SK-N-MC (cell line): Measurements from ENCODE around the gene IFNA17.

Source experiments
- EZH2 ChIP-seq: fragments of 200-600 bp; sonication (generic); IDR thresholded peaks from one replicate; pipeline ENCODE4 v1.6.1; 2017; ENCODE audit warnings: antibody characterized with exemption
- FOXP2 ChIP-seq: optimal IDR thresholded peaks from 2 replicates; pipeline ENCODE3; 2011; ENCODE audit warnings: mild to moderate bottlenecking, moderate library complexity; ENCODE audit not compliant: insufficient read depth; ENCODE audit errors: extremely low read length, control extremely low read depth
- POLR2AphosphoS5 ChIP-seq: IDR thresholded peaks from 2 replicates; pipeline ENCODE4 v1.6.1; 2012; ENCODE audit warnings: mild to moderate bottlenecking, low read depth, low read length, borderline replicate concordance

GRCh38 chr9:21210311-21210710, 17.7 kb downstream of the IFNA17 start:
- TF ChIP-seq POLR2AphosphoS5: no peak
- no peak for TF ChIP-seq EZH2
- TF ChIP-seq FOXP2: no peak
